HCT116 (cell line): ENCODE data around the gene CHKA. TPM values are rescaled to one million over a fixed set of nuclear protein-coding genes. Genes with fewer than 3 reads are reported as not detected.

Experiments
- ATAC-seq: fragments of 200-7000 bp; cut with Tn5 transposase; 2 replicates; pipeline ENCODE4 v1.9.1; 2020; ENCODE audit warnings: mild to moderate bottlenecking, moderate library complexity
- BruUV-seq: library from RNA; stranded (reverse); fragments of 400-500 nt; replicated peaks from 2 replicates; lab custom pipeline; 2021; lab: Mats Ljungman, UMichigan
- CTCF ChIA-PET: fragments of 300-600 bp; sonication (Branson Sonifier 250); formaldehyde crosslinking; loops from one replicate; lab custom pipeline; 2021; ENCODE audit warnings: antibody characterized with exemption; lab: Charles Lee
- POLR2A ChIA-PET: fragments of 300-600, 350-600 bp; sonication (Branson Sonifier 250); formaldehyde crosslinking; loops from one replicate; lab custom pipeline; 2021; ENCODE audit warnings: antibody characterized with exemption; lab: Charles Lee
- RAD21 ChIA-PET, 2 experiments: fragments of 300-600 bp; sonication (Branson Sonifier 250); formaldehyde crosslinking; loops; one replicate each; lab custom pipeline; 2023; ENCODE audit warnings: low total read pairs in 2 of 2; ENCODE audit not compliant: uncharacterized antibody in 2 of 2, unreplicated experiment in 2 of 2, low non-redundant PET in 1 of 2; lab: Charles Lee
- DNase-seq: peaks from one replicate; pipeline ENCODE4 v3.0.0-alpha.2; 2010; ENCODE audit warnings: low read depth, low spot score
- H2AFZ ChIP-seq: fragments of 200-600 bp; shearing (Covaris generic), sonication (generic); 2 replicates; pipeline ENCODE4 v1.6.1; 2017; ENCODE audit warnings: low read depth, mixed run types, mixed read lengths, antibody characterized with exemption, low read length; ENCODE audit not compliant: poor library complexity, severe bottlenecking
- H3K27ac ChIP-seq: 2 replicates; pipeline ENCODE4 v1.5.1; 2012; ENCODE audit warnings: low read depth, low read length
- H3K27me3 ChIP-seq: fragments of 200-600 bp; sonication (generic); 2 replicates; pipeline ENCODE4 v1.6.1; 2016; ENCODE audit warnings: mixed run types, low read length, mixed read lengths; ENCODE audit not compliant: insufficient read depth
- H3K36me3 ChIP-seq, 2 experiments: fragments of 200-500 bp in 1 of 2; fragments of 200-600 bp in 1 of 2; sonication (Bioruptor generic) in 1 of 2; sonication (generic) in 1 of 2; 2 replicates each; pipeline versions ENCODE4 v1.5.1 to v1.6.1; 2014 to 2016; ENCODE audit warnings: low read length in 2 of 2, inconsistent platforms in 1 of 2, mixed read lengths in 1 of 2, mixed run types in 1 of 2; ENCODE audit not compliant: insufficient read depth in 2 of 2, control insufficient read depth in 1 of 2
- H3K4me1 ChIP-seq, 2 experiments: fragments of 200-600 bp in 1 of 2; sonication (generic) in 1 of 2; 2 replicates each; pipeline versions ENCODE4 v1.5.1 to v1.6.1; 2012 to 2017; ENCODE audit warnings: low read length in 2 of 2, inconsistent platforms in 1 of 2, mild to moderate bottlenecking in 1 of 2, mixed read lengths in 1 of 2, mixed run types in 1 of 2, moderate library complexity in 1 of 2; ENCODE audit not compliant: insufficient read depth in 2 of 2, control insufficient read depth in 1 of 2
- H3K4me2 ChIP-seq: fragments of 200-600 bp; sonication (generic); 2 replicates; pipeline ENCODE4 v1.6.1; 2017; ENCODE audit warnings: mixed run types, low read length, mixed read lengths
- H3K4me3 ChIP-seq, 2 experiments: fragments of 200-600 bp in 1 of 2; sonication (generic) in 1 of 2; replicated peaks in 1 of 2; 2 replicates each; pipeline ENCODE4 v1.5.1; 2011 to 2016; ENCODE audit warnings: low read length in 2 of 2, control low read depth in 1 of 2, low read depth in 1 of 2, mild to moderate bottlenecking in 1 of 2, mixed read lengths in 1 of 2, mixed run types in 1 of 2
- H3K79me2 ChIP-seq: fragments of 200-600 bp; sonication (generic); 2 replicates; pipeline ENCODE4 v1.6.1; 2017; ENCODE audit warnings: mild to moderate bottlenecking, mixed run types, low read length, moderate library complexity, mixed read lengths; ENCODE audit not compliant: insufficient read depth
- H3K9ac ChIP-seq: fragments of 200-600 bp; sonication (generic); 2 replicates; pipeline ENCODE4 v1.6.1; 2016; ENCODE audit warnings: low read length, mixed read lengths
- H3K9me2 ChIP-seq: fragments of 200-600 bp; sonication (generic), shearing (Covaris generic); 2 replicates; pipeline ENCODE4 v1.6.1; 2017; ENCODE audit warnings: mixed run types, mild to moderate bottlenecking, moderate library complexity; ENCODE audit not compliant: insufficient read depth
- H3K9me3 ChIP-seq, 2 experiments: fragments of 200-500 bp in 1 of 2; fragments of 200-600 bp in 1 of 2; sonication (Bioruptor generic) in 1 of 2; sonication (generic) in 1 of 2; 2 replicates each; pipeline ENCODE4 v1.6.1; 2014 to 2017; ENCODE audit warnings: low read length in 2 of 2, mixed read lengths in 2 of 2, inconsistent platforms in 1 of 2, low read depth in 1 of 2, mild to moderate bottlenecking in 1 of 2, mixed run types in 1 of 2, moderate library complexity in 1 of 2; ENCODE audit not compliant: control insufficient read depth in 1 of 2, insufficient read depth in 1 of 2
- H4K20me1 ChIP-seq: fragments of 200-600 bp; sonication (generic), shearing (Covaris generic); 2 replicates; pipeline ENCODE4 v1.6.1; 2017; ENCODE audit warnings: mixed run types, mild to moderate bottlenecking, moderate library complexity; ENCODE audit not compliant: insufficient read depth
- EZH2 ChIP-seq: fragments of 200-600 bp; sonication (generic); IDR thresholded peaks from 2 replicates; pipeline ENCODE4 v1.6.1; 2017; ENCODE audit warnings: antibody characterized with exemption, mixed run types
- POLR2AphosphoS5 ChIP-seq: IDR thresholded peaks from 2 replicates; pipeline ENCODE4 v1.6.1; 2011; ENCODE audit warnings: mild to moderate bottlenecking, low read depth, low read length, moderate library complexity
- intact Hi-C: fragments of 100-400 bp; cut with micrococcal nuclease; formaldehyde crosslinking; loops from 2 replicates; pipeline ENCODE4 v1.10.0; 2022
- total RNA-seq: library from RNA; stranded (reverse); gene quantifications from one replicate; pipeline ENCODE4 v1.2.1, GENCODE V29; 2021; ENCODE audit not compliant: unreplicated experiment
- TF ChIP-seq, protein P1 (sequence below): IDR thresholded peaks from 2 replicates; pipeline ENCODE4 v1.6.1; 2012; ENCODE audit warnings: low read depth

The CHKA gene
- total RNA-seq, 1 experiment from 2014 or later = 33.1 TPM

GRCh38 chr11:68065841-68066240, 55.3 kb downstream of the CHKA start:
- RAD21 ChIA-PET = no interaction called here
- Histone ChIP-seq H3K4me3 (no peak overlapping the region), H3K79me2 (no peaks in the 10 kb centered on the region), H3K4me2 (no peak overlapping the region), H3K9ac (no peak overlapping the region), H3K9me3 (no peaks in the 10 kb centered on the region), H2AFZ (no peak overlapping the region), H3K9me2 (no peaks in the 10 kb centered on the region), H3K27me3 (no peaks in the 10 kb centered on the region), H3K27ac (no peak overlapping the region), H3K4me1 (no peaks in the 10 kb centered on the region), H4K20me1 (no peaks in the 10 kb centered on the region), H3K36me3 (peaks cover 29 to 63% of the 10 kb centered on the region in 2 experiments)
- CTCF ChIA-PET = no interaction called here
- ATAC-seq = no peak
- DNase-seq = no peak
- BruUV-seq = no TSS peak
- no peak for TF ChIP-seq EZH2
- POLR2A ChIA-PET = no interaction called here
- intact Hi-C loops = no loop called here

DNA sequence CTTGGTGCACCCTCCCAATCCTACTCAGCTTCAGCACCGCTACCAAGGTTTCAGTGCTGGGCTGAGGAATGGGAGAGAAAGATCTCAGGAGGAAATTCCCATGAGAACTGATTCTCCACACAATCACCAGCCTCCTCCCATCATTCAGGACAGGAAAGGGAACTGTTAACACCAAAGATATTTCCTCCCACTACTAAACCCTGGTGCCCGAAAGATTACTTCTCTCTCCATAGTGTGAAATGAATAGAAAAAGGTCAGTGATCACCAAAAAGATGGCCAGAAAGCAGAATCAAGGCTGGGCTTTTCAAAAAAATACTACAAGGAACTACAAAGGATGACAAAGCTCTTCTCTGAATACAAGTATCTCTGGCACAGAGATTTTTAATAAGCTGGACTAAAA, 56.3 kb downstream of the CHKA start:
- Histone ChIP-seq H3K4me1 (no peaks in the 10 kb centered on the region), H3K4me2 (no peak overlapping the region), H3K4me3 (no peak overlapping the region), H3K9me2 (no peaks in the 10 kb centered on the region), H3K27ac (no peak overlapping the region), H3K79me2 (no peaks in the 10 kb centered on the region), H3K36me3 (peaks cover 25 to 56% of the 10 kb centered on the region in 2 experiments), H3K9me3 (no peaks in the 10 kb centered on the region), H2AFZ (no peak overlapping the region), H4K20me1 (no peaks in the 10 kb centered on the region), H3K27me3 (no peaks in the 10 kb centered on the region), H3K9ac (no peak overlapping the region)
- DNase-seq = no peak
- TF ChIP-seq, protein P1, sequence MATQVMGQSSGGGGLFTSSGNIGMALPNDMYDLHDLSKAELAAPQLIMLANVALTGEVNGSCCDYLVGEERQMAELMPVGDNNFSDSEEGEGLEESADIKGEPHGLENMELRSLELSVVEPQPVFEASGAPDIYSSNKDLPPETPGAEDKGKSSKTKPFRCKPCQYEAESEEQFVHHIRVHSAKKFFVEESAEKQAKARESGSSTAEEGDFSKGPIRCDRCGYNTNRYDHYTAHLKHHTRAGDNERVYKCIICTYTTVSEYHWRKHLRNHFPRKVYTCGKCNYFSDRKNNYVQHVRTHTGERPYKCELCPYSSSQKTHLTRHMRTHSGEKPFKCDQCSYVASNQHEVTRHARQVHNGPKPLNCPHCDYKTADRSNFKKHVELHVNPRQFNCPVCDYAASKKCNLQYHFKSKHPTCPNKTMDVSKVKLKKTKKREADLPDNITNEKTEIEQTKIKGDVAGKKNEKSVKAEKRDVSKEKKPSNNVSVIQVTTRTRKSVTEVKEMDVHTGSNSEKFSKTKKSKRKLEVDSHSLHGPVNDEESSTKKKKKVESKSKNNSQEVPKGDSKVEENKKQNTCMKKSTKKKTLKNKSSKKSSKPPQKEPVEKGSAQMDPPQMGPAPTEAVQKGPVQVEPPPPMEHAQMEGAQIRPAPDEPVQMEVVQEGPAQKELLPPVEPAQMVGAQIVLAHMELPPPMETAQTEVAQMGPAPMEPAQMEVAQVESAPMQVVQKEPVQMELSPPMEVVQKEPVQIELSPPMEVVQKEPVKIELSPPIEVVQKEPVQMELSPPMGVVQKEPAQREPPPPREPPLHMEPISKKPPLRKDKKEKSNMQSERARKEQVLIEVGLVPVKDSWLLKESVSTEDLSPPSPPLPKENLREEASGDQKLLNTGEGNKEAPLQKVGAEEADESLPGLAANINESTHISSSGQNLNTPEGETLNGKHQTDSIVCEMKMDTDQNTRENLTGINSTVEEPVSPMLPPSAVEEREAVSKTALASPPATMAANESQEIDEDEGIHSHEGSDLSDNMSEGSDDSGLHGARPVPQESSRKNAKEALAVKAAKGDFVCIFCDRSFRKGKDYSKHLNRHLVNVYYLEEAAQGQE = no peak
- no peak for TF ChIP-seq POLR2AphosphoS5
- ChIA-PET RAD21 (no interaction called here), POLR2A (no interaction called here), CTCF (no interaction called here)
- ATAC-seq = no peak
- BruUV-seq = no TSS peak
- intact Hi-C loops = no loop called here
